ENCODE data around the gene ITGB3. TPM values are rescaled to one million over a fixed set of nuclear protein-coding genes. Genes with fewer than 3 reads are reported as not detected.

ITGB3 gene
- polyA plus RNA-seq, 4 donors, result 0.54 to 4.8 (median 2.2) TPM

GRCh38 chr17:47324224-47325020 lies 70.8 kb downstream of the ITGB3 start:
- FAIRE-seq, result no peak

GRCh38 chr17:47325176-47325575 lies 71.5 kb downstream of the ITGB3 start:
- Histone ChIP-seq H3K9me3 (ENCODE audit: control insufficient read depth in 2 of 2, insufficient read depth in 1 of 2, low read depth in 1 of 2, low read length in 1 of 2) (peaks cover 0 to 3% of the 10 kb centered on the region in 2 donors), H3K4me1 (ENCODE audit: control insufficient read depth in 3 of 3, insufficient read depth in 2 of 3, low read depth in 1 of 3, low read length in 2 of 3) (no peaks in the 10 kb centered on the region), H3K4me3 (ENCODE audit: low read depth in 1 of 3, low read length in 3 of 3) (no peak overlapping the region), H3K36me3 (ENCODE audit: control insufficient read depth in 3 of 3, insufficient read depth in 2 of 3, low read depth in 1 of 3, low read length in 3 of 3) (no peaks in the 10 kb centered on the region), H3K27me3 (ENCODE audit: control insufficient read depth in 3 of 3, insufficient read depth in 3 of 3, low read length in 3 of 3) (no peaks in the 10 kb centered on the region), H3K27ac (ENCODE audit: low read depth in 1 of 3, low read length in 2 of 3) (no peak overlapping the region)
- 88 to 100% (median 100%) methylated on average over 1 of the region's 1 CpG for WGBS, 3 donors
- no peak for FAIRE-seq
- DNase-seq, result no peak

More at GRCh38 chr17:47324224-47325020, 70.8 kb downstream of the ITGB3 start:
- 16 to 27% (median 21%) methylated on average over 28 of the region's 28 CpGs for WGBS, 3 donors
- peak; percentile 51 to 79 for DNase-seq
- H3K9me3 ChIP-seq (ENCODE audit: control insufficient read depth in 2 of 2, insufficient read depth in 1 of 2, low read depth in 1 of 2, low read length in 1 of 2), result peaks cover 0 to 3% of the 10 kb centered on the region in 2 donors
- H3K27ac ChIP-seq (ENCODE audit: low read depth in 1 of 3, low read length in 2 of 3), result peak overlapping the region; percentile 71 to 99 (median 90)
- H3K4me1 ChIP-seq (ENCODE audit: control insufficient read depth in 3 of 3, insufficient read depth in 2 of 3, low read depth in 1 of 3, low read length in 2 of 3), result no peaks in the 10 kb centered on the region
- H3K27me3 ChIP-seq (ENCODE audit: control insufficient read depth in 3 of 3, insufficient read depth in 3 of 3, low read length in 3 of 3), result no peaks in the 10 kb centered on the region
- no peaks in the 10 kb centered on the region for H3K36me3 ChIP-seq (ENCODE audit: control insufficient read depth in 3 of 3, insufficient read depth in 2 of 3, low read depth in 1 of 3, low read length in 3 of 3)
- H3K4me3 ChIP-seq (ENCODE audit: low read depth in 1 of 3, low read length in 3 of 3), result peak overlapping the region; percentile 47 to 95 (median 58)

- FAIRE-seq (no peak), DNase-seq (no peak)
- 99 to 100% (median 100%) methylated on average over 2 of the region's 2 CpGs for WGBS, 3 donors
- Histone ChIP-seq H3K9me3 (ENCODE audit: control insufficient read depth in 2 of 2, insufficient read depth in 1 of 2, low read depth in 1 of 2, low read length in 1 of 2) (no peaks in the 10 kb centered on the region), H3K36me3 (ENCODE audit: control insufficient read depth in 3 of 3, insufficient read depth in 2 of 3, low read depth in 1 of 3, low read length in 3 of 3) (peaks cover 0 to 4% (median 0%) of the 10 kb centered on the region in 3 donors), H3K27ac (ENCODE audit: low read depth in 1 of 3, low read length in 2 of 3) (no peak overlapping the region), H3K27me3 (ENCODE audit: control insufficient read depth in 3 of 3, insufficient read depth in 3 of 3, low read length in 3 of 3) (no peaks in the 10 kb centered on the region), H3K4me3 (ENCODE audit: low read depth in 1 of 3, low read length in 3 of 3) (no peak overlapping the region), H3K4me1 (ENCODE audit: control insufficient read depth in 3 of 3, insufficient read depth in 2 of 3, low read depth in 1 of 3, low read length in 2 of 3) (no peaks in the 10 kb centered on the region)
These were observed 76.9 kb downstream of the ITGB3 start for GRCh38 chr17:47330548-47330947.

- FAIRE-seq, result no peak
- H3K4me3 ChIP-seq (ENCODE audit: low read depth in 1 of 3, low read length in 3 of 3), result no peak overlapping the region
These were observed 78.7 kb downstream of the ITGB3 start for GRCh38 chr17:47332287-47332686.

GRCh38 chr17:47335101-47335936 lies 81.7 kb downstream of the ITGB3 start:
- Histone ChIP-seq H3K27me3 (ENCODE audit: control insufficient read depth in 3 of 3, insufficient read depth in 3 of 3, low read length in 3 of 3) (no peaks in the 10 kb centered on the region), H3K4me1 (ENCODE audit: control insufficient read depth in 3 of 3, insufficient read depth in 2 of 3, low read depth in 1 of 3, low read length in 2 of 3) (no peaks in the 10 kb centered on the region), H3K4me3 (ENCODE audit: low read depth in 1 of 3, low read length in 3 of 3) (no peak overlapping the region), H3K9me3 (ENCODE audit: control insufficient read depth in 2 of 2, insufficient read depth in 1 of 2, low read depth in 1 of 2, low read length in 1 of 2) (no peaks in the 10 kb centered on the region), H3K36me3 (ENCODE audit: control insufficient read depth in 3 of 3, insufficient read depth in 2 of 3, low read depth in 1 of 3, low read length in 3 of 3) (peaks cover 0 to 8% (median 0%) of the 10 kb centered on the region in 3 donors), H3K27ac (ENCODE audit: low read depth in 1 of 3, low read length in 2 of 3) (no peak overlapping the region)
- DNase-seq (no peak), FAIRE-seq (no peak)
- WGBS, 3 donors, result 81 to 95% (median 94%) methylated on average over 4 of the region's 4 CpGs

More at GRCh38 chr17:47332287-47332686, 78.7 kb downstream of the ITGB3 start:
- no peaks in the 10 kb centered on the region for H3K27me3 ChIP-seq (ENCODE audit: control insufficient read depth in 3 of 3, insufficient read depth in 3 of 3, low read length in 3 of 3)
- no peak overlapping the region for H3K27ac ChIP-seq (ENCODE audit: low read depth in 1 of 3, low read length in 2 of 3)
- no peak for DNase-seq
- H3K9me3 ChIP-seq (ENCODE audit: control insufficient read depth in 2 of 2, insufficient read depth in 1 of 2, low read depth in 1 of 2, low read length in 1 of 2), result no peaks in the 10 kb centered on the region
- H3K4me1 ChIP-seq (ENCODE audit: control insufficient read depth in 3 of 3, insufficient read depth in 2 of 3, low read depth in 1 of 3, low read length in 2 of 3), result no peaks in the 10 kb centered on the region
- peaks cover 0 to 5% (median 0%) of the 10 kb centered on the region in 3 donors for H3K36me3 ChIP-seq (ENCODE audit: control insufficient read depth in 3 of 3, insufficient read depth in 2 of 3, low read depth in 1 of 3, low read length in 3 of 3)

GRCh38 chr17:47338026-47338425 lies 84.4 kb downstream of the ITGB3 start:
- no peak for FAIRE-seq
- DNase-seq, result no peak
- peaks cover 0 to 8% (median 0%) of the 10 kb centered on the region in 3 donors for H3K36me3 ChIP-seq (ENCODE audit: control insufficient read depth in 3 of 3, insufficient read depth in 2 of 3, low read depth in 1 of 3, low read length in 3 of 3)
- 92 to 98% (median 94%) methylated on average over 3 of the region's 3 CpGs for WGBS, 3 donors
- H3K27ac ChIP-seq (ENCODE audit: low read depth in 1 of 3, low read length in 2 of 3), result no peak overlapping the region
- no peak overlapping the region for H3K4me3 ChIP-seq (ENCODE audit: low read depth in 1 of 3, low read length in 3 of 3)
- H3K9me3 ChIP-seq (ENCODE audit: control insufficient read depth in 2 of 2, insufficient read depth in 1 of 2, low read depth in 1 of 2, low read length in 1 of 2), result no peaks in the 10 kb centered on the region
- H3K27me3 ChIP-seq (ENCODE audit: control insufficient read depth in 3 of 3, insufficient read depth in 3 of 3, low read length in 3 of 3), result no peaks in the 10 kb centered on the region
- H3K4me1 ChIP-seq (ENCODE audit: control insufficient read depth in 3 of 3, insufficient read depth in 2 of 3, low read depth in 1 of 3, low read length in 2 of 3), result no peaks in the 10 kb centered on the region

GRCh38 chr17:47352848-47353247 lies 99.2 kb downstream of the ITGB3 start:
- H3K27ac ChIP-seq (ENCODE audit: low read depth in 1 of 3, low read length in 2 of 3), result no peak overlapping the region
- no peaks in the 10 kb centered on the region for H3K9me3 ChIP-seq (ENCODE audit: control insufficient read depth in 2 of 2, insufficient read depth in 1 of 2, low read depth in 1 of 2, low read length in 1 of 2)
- no peak overlapping the region for H3K4me3 ChIP-seq (ENCODE audit: low read depth in 1 of 3, low read length in 3 of 3)
- H3K27me3 ChIP-seq (ENCODE audit: control insufficient read depth in 3 of 3, insufficient read depth in 3 of 3, low read length in 3 of 3), result no peaks in the 10 kb centered on the region
- WGBS, 3 donors, result 76 to 82% (median 81%) methylated on average over 1 of the region's 1 CpG
- FAIRE-seq (no peak), DNase-seq (no peak)
- H3K4me1 ChIP-seq (ENCODE audit: control insufficient read depth in 3 of 3, insufficient read depth in 2 of 3, low read depth in 1 of 3, low read length in 2 of 3), result no peaks in the 10 kb centered on the region
- peaks cover 0 to 7% (median 0%) of the 10 kb centered on the region in 3 donors for H3K36me3 ChIP-seq (ENCODE audit: control insufficient read depth in 3 of 3, insufficient read depth in 2 of 3, low read depth in 1 of 3, low read length in 3 of 3)

GRCh38 chr17:47358652-47359051 lies 105.0 kb downstream of the ITGB3 start:
- no peak for FAIRE-seq

More at GRCh38 chr17:47358652-47359051, 105.0 kb downstream of the ITGB3 start:
- Histone ChIP-seq H3K4me3 (ENCODE audit: low read depth in 1 of 3, low read length in 3 of 3) (no peak overlapping the region), H3K27me3 (ENCODE audit: control insufficient read depth in 3 of 3, insufficient read depth in 3 of 3, low read length in 3 of 3) (no peaks in the 10 kb centered on the region), H3K27ac (ENCODE audit: low read depth in 1 of 3, low read length in 2 of 3) (no peak overlapping the region), H3K9me3 (ENCODE audit: control insufficient read depth in 2 of 2, insufficient read depth in 1 of 2, low read depth in 1 of 2, low read length in 1 of 2) (peaks cover 0 to 10% of the 10 kb centered on the region in 2 donors), H3K4me1 (ENCODE audit: control insufficient read depth in 3 of 3, insufficient read depth in 2 of 3, low read depth in 1 of 3, low read length in 2 of 3) (no peaks in the 10 kb centered on the region), H3K36me3 (ENCODE audit: control insufficient read depth in 3 of 3, insufficient read depth in 2 of 3, low read depth in 1 of 3, low read length in 3 of 3) (peaks cover 0 to 9% (median 0%) of the 10 kb centered on the region in 3 donors)
- no peak for DNase-seq
- 83 to 89% (median 84%) methylated on average over 1 of the region's 1 CpG for WGBS, 3 donors
